CD4-positive, alpha-beta T cell treated with Interleukin-17A for 1 hour (primary cell): ENCODE results near the gene APBB1IP.

Experiments
- DNase-seq: peaks from one replicate; pipeline ENCODE4 v3.0.0-alpha.2; 2020

The APBB1IP gene

DNA sequence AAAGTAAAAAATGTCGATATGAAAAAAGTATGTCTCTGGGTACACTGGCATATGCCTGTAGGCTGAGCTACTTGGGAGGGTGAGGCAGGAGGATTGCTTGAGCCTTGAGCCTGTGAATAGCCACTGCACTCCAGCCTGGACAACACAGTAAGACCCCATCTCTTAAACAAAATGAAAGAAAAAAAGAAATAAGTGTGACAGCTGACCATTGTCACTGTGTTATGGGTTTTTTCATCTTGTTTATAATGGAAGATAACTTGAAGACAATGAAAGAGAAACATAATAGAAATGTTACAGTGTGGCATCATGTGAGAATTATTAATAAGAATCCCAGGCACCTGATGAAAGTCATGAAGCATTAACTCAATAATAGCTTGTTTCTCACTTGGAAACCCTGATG is 75.0 kb downstream of the APBB1IP start:
- no peak for DNase-seq

DNA sequence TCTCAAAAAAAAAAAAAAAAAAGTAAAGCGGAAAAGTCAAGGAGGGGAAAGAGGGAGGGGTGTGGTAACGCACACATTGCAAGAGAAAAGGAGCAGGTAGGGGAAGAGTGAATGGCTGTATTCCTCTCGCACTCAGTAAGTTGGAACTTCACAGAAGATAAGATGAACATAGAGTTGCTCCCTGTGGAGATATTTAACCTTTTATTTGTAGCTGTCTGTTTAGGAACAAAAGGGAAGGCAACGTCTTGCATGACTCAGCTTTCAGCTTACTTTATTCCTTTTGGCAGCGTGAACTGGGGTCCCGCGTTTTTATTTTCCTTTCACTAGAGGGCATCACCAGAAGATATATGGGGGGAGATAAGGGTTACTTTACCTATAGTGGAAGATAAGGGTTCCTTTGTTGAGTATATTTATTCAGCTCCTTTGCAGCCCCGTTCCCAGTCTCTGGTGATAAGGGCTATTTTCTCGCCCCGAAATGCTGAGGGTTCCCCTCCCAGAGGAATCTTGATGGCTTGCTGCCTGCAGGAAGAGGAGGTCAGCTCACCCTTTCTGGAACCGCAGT is 78.5 kb downstream of the APBB1IP start:
- no peak for DNase-seq

DNA sequence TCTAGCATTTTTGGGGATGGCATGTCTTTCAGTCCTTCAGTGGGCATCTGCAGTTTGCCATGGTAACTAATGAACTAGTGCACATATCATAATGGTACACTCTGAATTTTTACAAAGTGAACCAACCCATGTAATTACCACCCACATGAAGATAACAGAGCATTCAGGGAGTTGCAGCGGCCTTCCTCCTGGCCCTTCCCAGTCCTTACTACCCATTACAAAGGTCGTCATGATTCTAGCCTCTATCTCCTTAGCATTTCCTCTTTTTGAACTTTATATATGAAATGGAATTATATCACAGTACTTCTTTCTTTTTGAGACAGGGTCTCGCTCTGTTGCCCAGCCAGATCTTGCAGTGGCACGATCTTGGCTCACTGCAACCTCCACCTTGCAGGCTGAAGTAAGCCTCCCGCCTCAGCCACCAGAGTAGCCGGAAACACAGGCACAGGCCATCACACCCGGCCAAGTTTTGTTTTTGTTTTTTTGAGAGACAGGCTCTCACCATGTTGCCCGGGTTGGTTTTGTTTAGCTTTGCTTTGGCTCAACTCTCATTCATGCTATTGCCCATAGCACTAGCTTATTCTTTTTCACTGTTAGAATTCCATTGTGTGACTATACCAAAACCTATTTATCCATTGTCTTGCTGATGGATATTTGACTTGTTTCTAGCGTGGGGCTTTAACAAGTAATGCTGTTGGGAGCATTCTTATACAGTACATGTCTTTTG is 79.2 kb downstream of the APBB1IP start:
- no peak for DNase-seq

DNA sequence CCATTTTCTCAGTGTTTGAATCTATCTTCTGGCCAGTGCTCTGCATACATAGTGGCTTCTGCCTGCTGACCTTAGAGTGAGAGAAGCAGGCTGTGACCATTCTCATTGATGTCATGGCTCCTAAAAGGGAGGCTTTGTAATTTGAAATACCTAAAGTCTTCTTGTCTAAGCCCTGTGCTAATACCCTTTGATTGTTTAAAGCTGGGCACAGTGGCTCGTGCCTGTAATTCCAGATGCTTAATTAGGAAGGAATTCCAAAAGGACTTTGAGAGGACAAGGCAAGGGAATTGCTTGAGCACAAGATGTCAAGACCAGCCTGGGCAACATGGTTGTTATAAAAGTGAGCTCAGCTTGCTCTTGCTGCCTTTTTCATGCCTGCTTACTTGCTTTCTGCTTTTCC is 81.7 kb downstream of the APBB1IP start:
- no peak for DNase-seq

DNA sequence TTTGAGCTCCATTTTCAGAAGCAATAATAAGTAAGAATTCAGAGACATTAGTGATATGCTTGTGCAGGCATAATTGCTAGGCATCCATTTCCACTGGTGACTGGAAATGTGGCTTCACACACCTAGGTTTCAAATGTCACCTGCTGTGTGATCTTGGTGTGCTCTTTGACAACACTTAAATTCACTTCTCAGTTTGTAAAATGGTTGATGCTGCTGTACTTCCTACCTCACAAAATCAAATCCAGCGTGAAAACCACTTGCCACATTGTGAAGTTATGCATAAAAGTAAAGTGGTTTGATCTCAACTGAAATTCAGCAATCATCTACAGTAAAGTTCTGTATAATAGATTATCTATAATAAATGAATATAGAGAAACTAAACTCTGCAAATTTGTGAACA is 82.4 kb downstream of the APBB1IP start:
- DNase-seq: no peak

DNA sequence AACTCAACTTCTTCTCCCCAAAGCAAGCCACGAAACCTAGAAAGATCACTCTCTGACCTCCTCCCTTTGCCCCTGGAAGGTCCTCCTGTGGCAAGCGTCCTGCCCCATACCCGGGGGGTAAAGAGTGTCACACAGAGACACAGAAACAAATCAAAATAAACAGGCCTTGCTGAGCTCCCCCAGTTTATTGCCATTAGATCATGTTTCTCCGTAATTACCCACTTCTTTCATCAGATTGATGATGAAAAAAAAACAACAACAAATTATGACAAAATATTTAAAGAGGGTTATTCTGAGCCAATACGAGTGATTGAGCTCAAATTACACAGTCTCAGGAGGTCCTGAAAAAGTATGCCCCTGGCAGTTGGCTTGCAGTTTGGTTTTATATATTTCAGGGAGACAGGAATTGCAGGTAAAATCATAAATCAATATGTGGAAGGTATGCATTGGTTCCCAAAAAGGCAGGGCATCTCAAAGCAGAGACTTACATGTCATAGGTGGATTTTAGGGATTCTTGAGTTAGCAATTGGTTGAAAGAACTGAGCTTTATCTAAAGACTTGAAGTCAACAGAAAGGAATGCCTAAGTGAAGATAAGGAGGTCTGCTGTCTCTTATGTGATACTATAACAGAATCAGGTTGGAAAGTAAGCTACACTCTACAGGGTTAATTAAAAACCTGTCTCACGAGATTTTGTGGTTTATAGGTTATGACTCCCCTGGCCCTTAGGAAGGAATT is 86.2 kb downstream of the APBB1IP start:
- no peak for DNase-seq

DNA sequence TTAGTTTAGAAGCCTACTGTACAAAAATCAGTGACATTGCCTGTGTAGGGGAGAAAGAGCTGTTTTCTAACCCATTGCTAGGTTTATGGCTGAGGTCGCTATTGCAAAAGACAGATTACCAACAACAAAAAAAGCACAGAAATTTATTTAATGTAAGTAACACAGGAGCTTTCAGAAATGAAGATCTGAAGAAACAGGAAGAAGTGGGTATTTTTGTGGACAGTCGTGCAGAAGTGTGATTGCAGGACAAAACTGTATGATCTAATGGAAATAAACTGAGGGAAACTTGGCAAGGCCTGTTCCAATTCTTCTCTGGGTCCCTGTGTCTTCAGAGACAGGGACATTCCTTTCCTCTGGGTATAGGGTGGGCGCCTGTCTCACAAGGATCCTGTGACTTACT is 87.4 kb downstream of the APBB1IP start:
- no peak for DNase-seq

DNA sequence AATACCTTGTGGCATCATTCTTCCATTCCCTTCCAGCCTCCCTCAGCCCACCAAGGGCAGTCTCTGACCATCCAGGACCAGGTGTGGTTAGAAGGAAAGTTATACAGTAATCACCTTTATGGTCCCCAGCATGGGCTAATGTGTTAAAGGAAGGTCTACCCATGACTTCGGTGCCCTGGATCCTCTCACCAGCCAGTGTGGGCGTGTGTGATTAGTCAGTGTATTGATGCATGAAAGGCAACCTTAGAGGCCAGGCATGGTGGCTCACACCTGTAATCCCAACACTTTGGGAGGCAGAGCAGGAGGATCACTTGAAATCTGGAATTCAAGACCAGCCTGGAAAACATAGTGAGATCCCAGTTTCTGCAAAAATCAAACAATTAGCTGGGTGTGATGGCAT is 88.9 kb downstream of the APBB1IP start:
- DNase-seq: no peak

DNA sequence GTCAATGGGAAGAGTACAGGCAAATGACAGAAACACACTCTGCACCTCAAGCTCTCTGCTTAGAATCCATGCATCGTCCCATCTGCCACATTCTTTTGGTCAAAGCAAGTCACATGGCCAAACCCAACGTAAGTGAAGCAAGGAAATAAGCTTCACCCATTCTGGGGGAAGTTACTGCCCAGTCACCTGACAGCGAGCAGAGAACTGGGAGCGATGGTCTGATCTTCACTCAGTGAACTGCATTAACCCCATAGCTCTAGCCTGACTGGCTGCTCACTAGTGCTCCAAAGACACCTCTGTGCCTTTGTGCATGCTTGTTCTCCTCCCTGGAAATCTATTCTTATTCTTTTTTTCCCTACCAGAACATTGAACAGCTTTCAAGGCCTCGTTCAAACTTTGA is 89.9 kb downstream of the APBB1IP start:
- no peak for DNase-seq

DNA sequence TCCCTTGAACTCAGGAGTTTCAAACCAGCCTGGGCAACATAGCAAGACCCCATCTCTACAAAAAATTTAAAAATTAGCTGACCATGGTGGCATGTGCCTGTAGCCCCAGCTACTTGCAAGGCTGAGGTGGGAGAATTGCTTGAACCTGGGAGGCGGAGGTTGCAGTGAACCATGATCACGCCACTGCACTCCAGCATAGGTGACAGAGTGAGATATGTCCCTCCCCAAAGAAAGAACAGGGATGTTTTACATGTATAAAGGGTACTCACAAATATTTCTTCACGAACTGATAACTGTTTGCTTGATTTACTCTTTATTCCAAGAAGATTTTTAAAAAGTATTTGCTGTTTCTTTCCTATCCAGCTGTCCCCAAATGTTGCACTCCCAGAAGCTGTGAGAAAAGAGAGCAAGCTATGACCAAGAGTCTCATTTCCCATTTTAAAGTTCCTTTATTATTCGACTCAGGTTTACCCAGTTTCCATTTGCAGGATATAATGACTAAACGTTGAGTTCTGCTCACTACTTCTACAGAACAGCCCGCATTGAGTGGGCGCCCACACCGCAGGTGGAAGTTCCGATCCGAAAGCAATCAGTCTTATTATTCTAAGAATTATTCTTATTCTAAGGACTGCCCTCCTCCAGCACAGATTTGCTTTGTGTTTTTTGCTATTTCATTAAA is 90.7 kb downstream of the APBB1IP start:
- DNase-seq: no peak

DNA sequence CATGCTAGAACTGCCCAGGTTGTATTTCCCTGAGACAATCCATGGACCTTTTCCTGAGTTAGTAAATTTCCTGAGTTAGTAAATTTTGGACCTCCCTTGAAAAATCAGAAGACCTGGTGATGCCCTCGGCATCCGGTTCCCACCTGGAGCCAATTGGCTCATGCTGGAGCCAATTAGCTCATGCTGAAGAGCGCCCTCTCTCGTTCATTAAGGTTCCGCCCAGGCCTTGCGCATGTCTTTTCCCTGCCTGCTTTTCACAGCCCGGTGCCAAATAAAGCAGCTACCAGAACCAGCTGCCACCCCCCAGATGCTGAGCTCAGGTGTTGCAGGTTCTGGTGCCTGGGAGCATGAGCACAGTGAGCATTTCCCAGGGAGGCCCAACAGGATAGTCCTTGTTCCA is 96.2 kb downstream of the APBB1IP start:
- no peak for DNase-seq

DNA sequence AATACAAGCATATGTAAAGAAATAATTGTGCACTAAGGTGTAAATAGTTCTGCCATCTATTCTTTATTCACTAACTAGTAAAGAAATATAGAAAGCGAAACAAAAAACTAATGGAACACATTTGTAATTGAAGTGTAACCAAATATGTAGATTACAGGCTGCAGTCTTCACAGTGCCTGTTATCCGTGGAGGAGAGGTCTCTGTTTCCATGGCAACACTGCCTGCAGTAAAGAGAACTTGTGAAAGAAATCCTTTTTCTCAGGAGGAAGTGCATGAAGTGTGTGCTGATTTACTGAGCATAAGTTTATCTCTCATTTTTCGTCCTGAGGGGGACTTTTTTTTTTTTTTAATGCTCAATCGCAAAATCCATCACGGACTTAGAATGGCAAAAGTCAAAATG is 102.5 kb downstream of the APBB1IP start:
- peak; percentile 14 for DNase-seq

DNA sequence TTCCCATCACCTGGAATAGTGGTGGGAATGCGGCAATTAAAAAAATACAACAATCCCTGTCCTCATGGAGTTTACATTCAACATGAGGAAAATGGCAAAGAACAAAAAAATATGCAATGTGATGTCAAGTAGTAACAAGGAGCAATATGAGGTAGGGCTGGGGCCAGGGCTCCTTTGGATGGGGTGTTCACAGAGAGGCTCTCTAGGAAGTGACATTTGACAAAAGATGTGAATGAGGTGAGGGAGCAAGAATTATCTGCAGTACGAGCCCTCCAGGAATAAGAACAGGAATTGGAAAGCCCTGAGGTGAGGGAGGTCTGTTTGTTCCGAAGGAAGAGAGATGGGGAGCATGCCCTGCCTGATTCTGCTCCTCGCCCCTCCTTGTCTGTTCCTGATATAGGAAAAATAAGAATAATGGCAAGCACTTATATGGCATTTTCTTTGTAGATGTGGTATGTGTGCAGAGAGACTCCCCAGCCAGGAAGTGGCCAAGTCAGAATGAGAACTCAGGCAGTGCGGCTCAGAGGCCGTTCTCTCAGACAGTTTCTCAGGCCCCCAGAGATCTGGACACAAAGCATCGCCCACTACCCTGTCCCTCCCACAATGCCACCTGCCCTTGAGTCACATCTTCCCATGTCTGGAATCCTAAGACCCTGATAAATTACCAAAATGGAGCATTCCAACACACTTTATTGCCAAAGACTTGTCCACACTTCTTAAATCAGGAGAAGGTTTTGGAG is 105.6 kb downstream of the APBB1IP start:
- no peak for DNase-seq

DNA sequence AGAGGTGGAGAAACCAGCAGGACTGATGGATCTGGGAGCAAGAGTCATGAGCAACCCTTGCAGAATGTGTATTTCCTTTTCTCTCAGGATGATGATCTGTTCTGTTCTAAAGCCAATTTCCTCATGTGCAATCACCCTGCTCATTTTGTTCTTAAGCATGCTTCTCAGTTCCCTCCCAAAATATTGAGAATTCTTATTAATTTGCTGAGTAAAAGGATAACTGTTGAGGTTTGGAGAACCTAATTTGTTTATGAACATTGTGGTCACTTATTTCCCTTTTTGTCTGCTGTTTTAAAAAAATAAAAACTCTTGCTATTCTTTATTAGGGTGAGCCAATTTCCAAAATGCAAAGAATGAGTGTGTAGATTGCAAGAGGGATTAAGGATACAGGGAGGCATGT is 106.8 kb downstream of the APBB1IP start:
- DNase-seq: no peak

DNA sequence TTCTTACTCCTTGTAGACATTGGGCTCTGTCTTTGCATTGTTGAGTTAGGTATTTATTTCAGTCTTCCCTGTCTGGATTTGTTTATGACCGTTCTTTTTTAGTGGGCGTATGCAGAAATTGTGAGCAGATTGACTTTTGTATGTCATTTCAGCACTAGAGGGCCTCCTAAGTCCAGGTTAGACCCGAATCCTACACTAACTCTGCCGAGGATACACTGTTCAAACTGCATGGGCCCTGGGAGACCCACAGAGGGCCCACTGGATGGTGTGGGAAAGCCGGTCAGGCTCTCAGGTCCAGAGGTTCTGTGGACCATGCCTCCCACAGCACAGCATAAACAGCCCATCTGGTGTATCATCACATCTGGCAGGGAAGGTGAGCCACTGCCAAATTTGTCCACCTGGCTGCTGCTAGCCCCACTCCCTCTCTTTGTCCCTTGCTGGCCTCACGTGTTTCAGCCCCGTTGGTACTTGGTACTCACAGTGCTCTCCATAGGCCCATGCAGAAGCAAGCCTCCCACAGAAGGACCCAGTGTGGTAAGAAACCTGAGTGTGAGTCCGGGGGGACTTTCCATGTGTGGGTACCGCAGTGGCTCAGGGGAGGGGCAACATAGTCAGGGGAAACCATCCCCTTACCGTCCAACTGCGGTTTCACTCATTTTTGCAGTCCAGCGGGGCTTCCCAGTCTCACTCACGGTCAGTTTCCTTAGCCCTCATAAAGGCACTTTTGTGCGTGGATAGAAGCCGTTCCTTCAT is 112.8 kb downstream of the APBB1IP start:
- DNase-seq: no peak

DNA sequence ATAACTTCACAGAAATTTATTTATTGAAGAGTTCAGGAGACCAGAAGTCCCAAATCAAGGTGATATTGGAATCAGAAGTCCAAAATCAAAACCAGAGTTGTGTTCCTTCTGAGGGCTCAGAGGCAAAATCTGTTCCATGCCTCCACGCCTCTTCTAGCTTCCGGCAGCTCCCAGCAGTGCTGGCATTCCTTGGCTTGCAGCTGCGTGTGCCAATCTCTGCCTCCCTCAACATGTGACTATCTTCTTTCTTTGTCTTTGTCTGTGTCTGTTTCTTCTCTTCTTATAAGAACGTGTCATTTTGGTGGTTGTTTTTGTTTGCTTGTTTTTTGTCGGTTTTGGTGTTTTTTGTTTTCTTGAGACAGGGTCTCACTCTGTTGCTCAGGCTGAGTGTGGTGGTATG is 116.1 kb downstream of the APBB1IP start:
- DNase-seq: no peak

DNA sequence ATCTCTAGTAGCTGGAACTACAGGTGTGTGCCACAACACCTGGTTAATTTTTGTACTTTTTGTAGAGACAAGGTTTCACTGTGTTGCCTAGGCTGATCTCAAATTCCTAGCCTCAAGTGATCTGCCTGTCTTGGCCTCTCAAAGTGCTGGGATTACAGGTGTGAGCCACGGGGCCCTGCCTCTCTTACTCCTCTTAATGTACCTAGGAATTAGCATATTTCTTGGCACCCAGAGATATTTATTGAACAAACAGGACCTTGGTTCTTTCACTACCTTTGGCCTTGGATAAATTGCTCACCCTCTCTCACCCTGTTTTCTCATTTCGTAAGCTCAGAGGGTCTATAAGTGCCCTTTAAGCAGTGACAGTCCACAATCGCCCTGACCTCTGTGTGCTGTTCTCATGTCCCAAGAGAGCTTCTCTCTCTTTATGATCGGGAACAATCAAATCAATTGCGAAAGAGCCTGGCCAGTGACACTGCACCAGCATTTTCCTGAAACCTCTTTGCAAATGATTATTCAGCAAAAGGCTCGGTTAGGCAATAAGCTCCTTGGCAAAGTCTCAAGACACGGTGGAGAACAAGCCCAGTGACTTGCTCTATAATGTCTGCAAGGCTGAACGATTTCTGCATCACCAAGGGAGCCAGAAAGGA is 117.7 kb downstream of the APBB1IP start:
- DNase-seq: no peak

DNA sequence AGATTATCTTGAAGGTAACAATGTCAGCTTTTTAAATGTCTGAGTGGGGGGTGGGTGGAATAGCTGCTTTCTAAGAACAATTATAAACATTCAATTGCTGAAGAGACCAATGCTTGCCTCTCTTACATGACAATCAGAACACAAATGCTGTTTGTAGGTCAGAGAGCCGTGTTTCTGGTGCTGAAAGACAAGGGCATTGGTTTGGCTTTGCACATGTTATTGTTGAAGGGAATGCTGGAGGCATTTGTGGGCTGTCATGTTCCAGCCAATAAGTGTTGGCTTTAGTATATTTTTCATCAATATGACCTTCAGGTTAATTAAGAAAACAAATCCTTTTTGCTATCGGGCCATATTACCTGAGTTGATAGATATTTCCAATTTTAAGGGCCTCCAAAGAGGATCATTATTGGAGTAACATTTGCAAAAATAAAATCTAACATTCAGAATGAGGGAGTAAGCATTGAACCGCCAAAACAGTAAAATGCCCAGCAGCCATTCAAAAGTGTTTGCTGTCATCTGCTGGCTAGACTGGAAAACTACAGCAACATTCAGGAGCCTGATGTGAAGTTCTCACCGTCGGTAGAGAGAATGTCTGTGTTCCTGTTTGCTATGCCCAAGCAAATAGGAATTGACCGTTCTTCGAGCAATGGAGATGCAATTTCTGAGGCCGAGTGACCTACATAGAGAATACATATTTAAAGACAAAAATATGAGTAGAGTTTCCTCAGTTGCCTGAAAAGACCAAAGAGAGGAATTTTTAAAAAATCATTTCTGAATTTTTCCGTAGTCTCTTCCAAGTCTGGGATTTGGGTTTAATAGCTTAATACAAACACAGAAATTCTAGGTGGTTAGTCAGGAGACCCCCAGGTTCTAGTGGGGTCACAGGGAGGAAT is 118.9 kb downstream of the APBB1IP start:
- DNase-seq: peak; percentile 63

DNA sequence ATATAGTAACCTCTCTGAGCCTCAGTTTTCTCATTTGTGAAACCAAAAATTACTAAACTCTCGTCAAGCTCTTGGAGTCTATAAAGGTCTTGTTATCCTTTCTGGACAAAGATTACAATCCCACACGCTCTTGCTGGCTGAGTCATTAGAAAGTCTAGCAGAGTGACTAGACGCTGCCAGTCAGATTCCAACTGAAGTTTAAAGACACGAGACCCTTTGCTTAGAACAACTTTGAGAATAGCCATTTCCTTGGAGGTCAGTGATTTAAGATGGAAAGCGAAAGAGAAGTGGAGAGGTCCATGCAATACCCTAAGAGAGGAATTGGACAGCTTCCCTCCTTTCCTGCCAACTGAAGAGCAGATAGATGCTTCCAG is 119.5 kb downstream of the APBB1IP start:
- DNase-seq: no peak

DNA sequence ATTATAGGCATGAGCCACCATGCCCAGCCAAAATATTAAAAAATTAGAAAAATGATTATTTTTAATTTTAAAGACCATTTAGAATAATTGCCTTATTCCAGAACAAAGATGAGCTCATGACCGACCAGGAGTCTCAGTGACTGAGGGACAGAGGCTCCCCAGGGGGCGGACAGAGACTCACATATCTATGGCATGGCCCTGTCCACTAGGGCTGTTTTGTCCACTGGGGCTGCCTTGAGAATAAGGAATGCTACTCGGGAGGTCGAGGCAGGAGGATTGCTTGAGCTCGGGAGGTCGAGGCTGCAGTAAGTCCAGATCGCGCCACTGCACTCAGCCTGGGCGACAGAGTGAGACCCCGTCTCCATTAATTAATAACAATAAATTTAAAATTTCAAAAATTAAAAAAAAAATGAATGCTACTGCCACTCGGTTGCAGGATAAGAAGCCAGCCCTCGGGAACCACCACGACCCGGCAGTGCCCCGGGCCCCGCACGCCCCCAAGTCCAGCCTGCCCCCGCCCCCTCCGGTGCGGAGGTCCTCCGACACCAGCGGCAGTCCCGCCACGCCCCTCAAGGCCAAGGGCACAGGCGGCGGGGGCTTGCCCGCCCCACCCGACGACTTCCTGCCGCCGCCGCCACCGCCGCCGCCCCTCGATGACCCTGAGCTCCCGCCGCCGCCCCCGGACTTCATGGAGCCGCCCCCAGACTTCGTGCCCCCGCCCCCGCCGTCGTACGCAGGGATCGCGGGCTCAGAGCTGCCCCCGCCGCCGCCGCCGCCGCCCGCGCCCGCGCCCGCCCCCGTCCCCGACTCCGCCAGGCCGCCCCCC is 128.6 kb downstream of the APBB1IP start:
- DNase-seq: no peak
